Fibroblast of gingiva (primary cell): ENCODE measurements around the gene SYT3.
"Not testable (repeated sequence)": the region's sequence is repeated elsewhere in the genome, so short reads cannot be mapped to it uniquely, and the experiment has no call there.

Experiments
- DNase-seq: peaks from one replicate; pipeline ENCODE4 v3.0.0-alpha.2; 2011; ENCODE audit warnings: low read depth

SYT3 gene

GRCh38 chr19:50636317-50637085, 3.2 kb downstream of the SYT3 start:
- DNase-seq = no peak

- DNase-seq = no peak
Observed at GRCh38 chr19:50633973-50634372, 5.7 kb downstream of the SYT3 start.

- no peak for DNase-seq
Observed at GRCh38 chr19:50633359-50633758, 6.3 kb downstream of the SYT3 start.

GRCh38 chr19:50632151-50632835, 7.4 kb downstream of the SYT3 start:
- DNase-seq = no peak

- no peak for DNase-seq
Observed at GRCh38 chr19:50629801-50630200, 9.9 kb downstream of the SYT3 start.

- DNase-seq = no peak
Observed at GRCh38 chr19:50629194-50629593, 10.5 kb downstream of the SYT3 start.

- DNase-seq = no peak
Observed at GRCh38 chr19:50628551-50628950, 11.1 kb downstream of the SYT3 start.

GRCh38 chr19:50628146-50628545, 11.5 kb downstream of the SYT3 start:
- no peak for DNase-seq

- no peak for DNase-seq
Observed at GRCh38 chr19:50626795-50627194, 12.9 kb downstream of the SYT3 start.

GRCh38 chr19:50626011-50626410, 13.7 kb downstream of the SYT3 start:
- DNase-seq = no peak

- no peak for DNase-seq
Observed at GRCh38 chr19:50624949-50625600, 14.6 kb downstream of the SYT3 start.

GRCh38 chr19:50620394-50620906, 19.2 kb downstream of the SYT3 start:
- DNase-seq = not testable (repeated sequence)

- not testable (repeated sequence) for DNase-seq
Observed at GRCh38 chr19:50619184-50619583, 20.5 kb downstream of the SYT3 start.

- not testable (repeated sequence) for DNase-seq
Observed at GRCh38 chr19:50618379-50618778, 21.3 kb downstream of the SYT3 start.

- DNase-seq = not testable (repeated sequence)
Observed at GRCh38 chr19:50612504-50613404, 26.9 kb downstream of the SYT3 start.

- peak; percentile 13 for DNase-seq
Observed at GRCh38 chr19:50607874-50608785, 31.6 kb downstream of the SYT3 start.

- DNase-seq = no peak
Observed at GRCh38 chr19:50607388-50607787, 32.3 kb downstream of the SYT3 start.

- not testable (repeated sequence) for DNase-seq
Observed at GRCh38 chr19:50606059-50606836, 33.4 kb downstream of the SYT3 start.

GRCh38 chr19:50604264-50605073, 35.2 kb downstream of the SYT3 start:
- not testable (repeated sequence) for DNase-seq
